CD14-positive monocyte (primary cell): ENCODE results near the gene DTX1. TPM values are rescaled to one million over a fixed set of nuclear protein-coding genes. Genes with fewer than 3 reads are reported as not detected.

Experiments used
- DNase-seq, 3 donors: peaks; one replicate each; pipeline ENCODE4 v3.0.0-alpha.2; 2011 to 2022
- H2AFZ ChIP-seq: 2 replicates; pipeline ENCODE4 v1.6.0; 2012; ENCODE audit warnings: mild to moderate bottlenecking, low read depth, low read length, inconsistent platforms; ENCODE audit not compliant: insufficient read depth, poor library complexity, severe bottlenecking
- H3K27ac ChIP-seq, 2 donors: 1 replicate in 1 of 2; 2 replicates in 1 of 2; pipeline ENCODE4 v1.5.1; 2012 to 2013; ENCODE audit warnings: low read length in 2 of 2, control low read depth in 1 of 2, inconsistent platforms in 1 of 2, low read depth in 1 of 2, mild to moderate bottlenecking in 1 of 2
- H3K27me3 ChIP-seq, 2 donors: one replicate each; pipeline versions ENCODE4 v1.6.0 to v1.6.1; 2011 to 2013; ENCODE audit warnings: low read length in 2 of 2; ENCODE audit not compliant: control insufficient read depth in 2 of 2, insufficient read depth in 2 of 2
- H3K36me3 ChIP-seq, 2 donors: replicated peaks in 1 of 2; 1 replicate in 1 of 2; 2 replicates in 1 of 2; pipeline versions ENCODE4 v1.5.1 to v1.6.1; 2012 to 2013; ENCODE audit warnings: low read length in 2 of 2, control low read depth in 1 of 2, inconsistent platforms in 1 of 2, mild to moderate bottlenecking in 1 of 2; ENCODE audit not compliant: insufficient read depth in 2 of 2, control insufficient read depth in 1 of 2
- H3K4me1 ChIP-seq, 2 donors: 1 replicate in 1 of 2; 2 replicates in 1 of 2; pipeline versions ENCODE4 v1.5.1 to v1.6.1; 2012 to 2013; ENCODE audit warnings: low read length in 2 of 2, control low read depth in 1 of 2, inconsistent platforms in 1 of 2, mild to moderate bottlenecking in 1 of 2, moderate library complexity in 1 of 2; ENCODE audit not compliant: insufficient read depth in 2 of 2, control insufficient read depth in 1 of 2
- H3K4me2 ChIP-seq: replicated peaks from 2 replicates; pipeline ENCODE3; 2012; ENCODE audit warnings: low read length, moderate library complexity, mild to moderate bottlenecking; ENCODE audit not compliant: poor library complexity, severe bottlenecking; ENCODE audit errors: extremely low read depth
- H3K4me3 ChIP-seq, 3 experiments: fragments of 200-600 bp in 1 of 3; sonication (generic) in 1 of 3; replicated peaks in 1 of 3; 1 replicate in 2 of 3; 2 replicates in 1 of 3; pipeline ENCODE4 v1.5.1; 2011 to 2013; ENCODE audit warnings: low read length in 3 of 3, mild to moderate bottlenecking in 3 of 3, control low read depth in 2 of 3, low read depth in 2 of 3, inconsistent platforms in 1 of 3, moderate library complexity in 1 of 3
- H3K79me2 ChIP-seq: 2 replicates; pipeline ENCODE4 v1.6.0; 2012; ENCODE audit warnings: mild to moderate bottlenecking, control low read depth, inconsistent platforms, low read length, moderate library complexity; ENCODE audit not compliant: insufficient read depth
- H3K9ac ChIP-seq: 2 replicates; pipeline ENCODE4 v1.6.0; 2017; ENCODE audit warnings: low read length, mild to moderate bottlenecking; ENCODE audit not compliant: insufficient read depth, poor library complexity, severe bottlenecking
- H3K9me3 ChIP-seq, 2 donors: replicated peaks in 1 of 2; 1 replicate in 1 of 2; 2 replicates in 1 of 2; pipeline versions ENCODE4 v1.5.1 to v1.6.1; 2012 to 2013; ENCODE audit warnings: low read length in 2 of 2, control low read depth in 1 of 2; ENCODE audit not compliant: control insufficient read depth in 1 of 2, insufficient read depth in 1 of 2
- H4K20me1 ChIP-seq: 2 replicates; pipeline ENCODE4 v1.6.0; 2012; ENCODE audit warnings: mild to moderate bottlenecking, low read length, control low read depth, moderate library complexity; ENCODE audit not compliant: insufficient read depth
- H3K27ac Mint-ChIP-seq, 7 donors: one replicate each; pipeline ENCODE4 v1.8.0; 2020; ENCODE audit warnings: mild to moderate bottlenecking in 7 of 7, mixed read lengths in 7 of 7, moderate library complexity in 6 of 7, inconsistent platforms in 2 of 7
- H3K27me3 Mint-ChIP-seq, 3 donors: one replicate each; pipeline ENCODE4 v1.8.0; 2021 to 2022; ENCODE audit warnings: low read depth in 3 of 3, mild to moderate bottlenecking in 3 of 3, mixed read lengths in 3 of 3, moderate library complexity in 3 of 3, inconsistent platforms in 1 of 3
- H3K36me3 Mint-ChIP-seq, 2 donors: one replicate each; pipeline ENCODE4 v1.8.0; 2020; ENCODE audit warnings: mixed read lengths in 2 of 2, inconsistent platforms in 1 of 2, mild to moderate bottlenecking in 1 of 2
- H3K4me1 Mint-ChIP-seq: one replicate; pipeline ENCODE4 v1.8.0; 2020; ENCODE audit warnings: mild to moderate bottlenecking, mixed read lengths
- H3K4me3 Mint-ChIP-seq, 2 donors: one replicate each; pipeline ENCODE4 v1.8.0; 2020; ENCODE audit warnings: mild to moderate bottlenecking in 2 of 2, mixed read lengths in 2 of 2, moderate library complexity in 1 of 2
- H3K9me3 Mint-ChIP-seq, 7 donors: one replicate each; pipeline ENCODE4 v1.8.0; 2020 to 2022; ENCODE audit warnings: mixed read lengths in 7 of 7, mild to moderate bottlenecking in 6 of 7, moderate library complexity in 6 of 7, inconsistent platforms in 2 of 7
- CTCF ChIP-seq: fragments of 200-600 bp; IDR thresholded peaks from one replicate; pipeline ENCODE4 v1.8.0; 2022; ENCODE audit warnings: antibody characterized with exemption, mild to moderate bottlenecking
- WGBS: methylation state at CpG from one replicate; pipeline ENCODE4 v1.1.5; 2013; ENCODE audit warnings: missing lambda C conversion rate; ENCODE audit not compliant: insufficient coverage; 5-methylcytosine and 5-hydroxymethylcytosine counted together
- intact Hi-C, 2 donors: fragments of 100-400 bp; cut with micrococcal nuclease; formaldehyde crosslinking; loops; one replicate each; pipeline versions ENCODE4 v1.15.0 to v1.15.1; 2023
- polyA plus RNA-seq, 3 donors: library from polyadenylated mRNA; depleted of rRNA in 1 of 3; unstranded in 2 of 3; stranded (reverse) in 1 of 3; fragments of 300-500 nt in 2 of 3; fragments of >200 nt in 1 of 3; fragmentation: Illumina TruSeq in 2 of 3; gene quantifications; 1 replicate in 2 of 3; 2 replicates in 1 of 3; pipeline ENCODE4 v1.2.3, GENCODE V29; 2012 to 2021

Gene DTX1
- polyA plus RNA-seq, 3 donors, result 0.04 TPM; not detected in 1

DNA sequence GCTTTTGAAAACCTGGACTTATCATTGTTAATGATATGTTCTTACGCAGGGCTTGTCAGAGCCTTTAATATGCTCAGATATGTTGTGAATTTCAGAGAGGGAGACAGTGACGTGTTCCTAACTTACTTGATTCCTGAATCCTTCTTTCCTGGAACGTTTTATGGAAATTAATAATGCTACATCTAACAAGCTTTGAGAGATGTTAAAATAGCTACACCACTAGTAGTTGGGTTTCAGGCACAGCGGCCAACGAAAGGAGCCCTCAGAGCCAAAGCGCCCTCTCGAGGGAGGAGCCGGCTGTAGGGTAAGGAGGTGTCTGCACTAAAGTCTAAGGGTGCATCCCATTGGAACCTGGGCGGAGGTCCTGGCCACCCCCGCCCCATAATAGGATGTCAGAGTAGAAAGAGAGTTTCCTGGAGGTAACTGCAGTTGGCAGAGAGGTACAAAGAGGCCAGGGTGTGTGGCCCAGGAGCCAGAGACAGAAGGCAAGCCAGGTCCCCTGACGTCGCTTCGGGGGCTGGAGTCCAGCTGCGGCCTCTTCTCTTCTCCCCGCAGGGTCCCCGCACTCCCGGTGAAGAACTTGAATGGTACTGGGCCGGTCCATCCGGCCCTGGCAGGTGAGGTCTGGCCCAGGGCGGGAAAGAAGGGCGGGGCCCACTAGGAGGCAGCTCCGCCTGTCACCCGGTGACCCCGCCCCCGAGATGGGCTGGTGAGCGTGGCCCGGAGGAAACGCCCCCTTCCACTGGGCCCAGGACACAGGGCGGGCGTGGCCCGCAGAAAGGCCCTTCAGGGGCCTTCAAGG, 36.3 kb downstream of the DTX1 start:
- Histone ChIP-seq H3K9ac (no peak overlapping the region), H3K4me3 (no peak overlapping the region), H3K27me3 (peaks cover 2 to 23% of the 10 kb centered on the region in 2 donors), H3K27ac (no peak overlapping the region), H4K20me1 (no peaks in the 10 kb centered on the region), H3K79me2 (no peaks in the 10 kb centered on the region), H3K36me3 (no peaks in the 10 kb centered on the region), H3K4me2 (no peak overlapping the region), H3K4me1 (no peaks in the 10 kb centered on the region), H3K9me3 (no peaks in the 10 kb centered on the region), H2AFZ (no peak overlapping the region)
- peak; percentile 8 for TF ChIP-seq CTCF
- H3K9me3 Mint-ChIP-seq, result peaks cover 0 to 4% (median 0%) of the 10 kb centered on the region in 7 donors
- H3K4me1 Mint-ChIP-seq, result peaks cover 5% of the 10 kb centered on the region
- H3K4me3 Mint-ChIP-seq, result peak overlapping the region in 1 of 2 donors; percentile 58
- intact Hi-C loops, result no loop called here
- H3K27me3 Mint-ChIP-seq, result peaks cover 16 to 33% (median 26%) of the 10 kb centered on the region in 3 donors
- no peaks in the 10 kb centered on the region for H3K36me3 Mint-ChIP-seq
- H3K27ac Mint-ChIP-seq, result no peak overlapping the region
- no peak for DNase-seq
- WGBS, result 4% methylated on average over 22 of the region's 31 CpGs

DNA sequence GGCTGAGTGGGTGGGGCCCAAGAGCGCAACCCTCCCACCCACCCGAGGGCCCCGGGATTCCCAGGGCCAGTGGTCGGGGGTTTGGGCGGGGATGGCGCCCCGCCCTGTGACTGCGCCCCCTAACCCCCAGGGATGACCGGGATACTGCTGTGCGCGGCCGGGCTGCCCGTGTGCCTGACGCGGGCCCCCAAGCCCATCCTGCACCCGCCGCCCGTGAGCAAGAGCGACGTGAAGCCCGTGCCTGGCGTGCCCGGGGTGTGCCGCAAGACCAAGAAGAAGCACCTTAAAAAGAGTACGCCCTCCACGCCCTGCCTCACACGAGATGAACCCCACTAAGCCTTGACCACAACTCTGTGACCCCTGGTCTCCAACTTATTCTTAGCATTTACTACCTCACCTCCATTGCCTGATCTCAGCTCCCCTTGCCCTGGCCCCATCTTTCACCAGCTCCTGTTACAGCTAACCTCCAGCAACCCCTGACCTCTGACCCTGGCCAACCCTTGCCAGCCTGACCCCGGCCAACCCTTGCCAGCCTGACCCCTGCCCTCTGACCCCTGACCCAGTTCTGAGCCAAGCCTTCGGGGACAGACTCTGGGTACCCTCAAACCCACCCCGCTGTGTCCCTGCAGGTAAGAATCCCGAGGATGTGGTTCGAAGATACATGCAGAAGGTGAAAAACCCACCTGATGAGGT, 37.0 kb downstream of the DTX1 start:
- Histone ChIP-seq H3K9ac (no peak overlapping the region), H3K27ac (no peak overlapping the region), H3K4me3 (no peak overlapping the region), H3K79me2 (no peaks in the 10 kb centered on the region), H2AFZ (no peak overlapping the region), H3K4me2 (no peak overlapping the region), H4K20me1 (no peaks in the 10 kb centered on the region), H3K27me3 (peaks cover 2 to 23% of the 10 kb centered on the region in 2 donors), H3K9me3 (no peaks in the 10 kb centered on the region), H3K4me1 (no peaks in the 10 kb centered on the region), H3K36me3 (no peaks in the 10 kb centered on the region)
- Mint-ChIP-seq H3K27ac (no peak overlapping the region), H3K9me3 (peaks cover 0 to 1% (median 0%) of the 10 kb centered on the region in 7 donors), H3K27me3 (peaks cover 18 to 32% (median 26%) of the 10 kb centered on the region in 3 donors), H3K4me3 (peak overlapping the region in 1 of 2 donors; percentile 78), H3K36me3 (no peaks in the 10 kb centered on the region), H3K4me1 (peaks cover 10% of the 10 kb centered on the region)
- no peak for TF ChIP-seq CTCF
- 69% methylated on average over 21 of the region's 32 CpGs for WGBS
- no peak for DNase-seq
- intact Hi-C loops, result no loop called here
